Tibial artery (tissue), 4 donors: ENCODE results near the gene RNF40.

Source experiments
- DNase-seq, 2 donors: peaks; one replicate each; pipeline ENCODE4 v3.0.0-alpha.2; 2019
- H3K27ac ChIP-seq, 2 donors: fragments of 200-600 bp; sonication (generic) in 1 of 2; 1 replicate in 1 of 2; 2 replicates in 1 of 2; pipeline ENCODE4 v1.5.1; 2018 to 2019; ENCODE audit warnings: mild to moderate bottlenecking in 1 of 2
- H3K27me3 ChIP-seq, 2 donors: fragments of 200-600 bp; sonication (generic) in 1 of 2; one replicate each; pipeline versions ENCODE4 v1.5.1 to v1.6.0; 2016 to 2019
- H3K36me3 ChIP-seq, 3 donors: fragments of 200-600 bp; sonication (generic) in 2 of 3; one replicate each; pipeline ENCODE4 v1.5.1; 2016 to 2019; ENCODE audit warnings: mild to moderate bottlenecking in 2 of 3
- H3K4me1 ChIP-seq, 4 donors: fragments of 200-600 bp; sonication (generic) in 2 of 4; 1 replicate in 3 of 4; 2 replicates in 1 of 4; pipeline ENCODE4 v1.5.1; 2016 to 2019
- H3K4me3 ChIP-seq, 2 donors: fragments of 200-600 bp; sonication (generic) in 1 of 2; 1 replicate in 1 of 2; 2 replicates in 1 of 2; pipeline ENCODE4 v1.5.1; 2018 to 2019; ENCODE audit warnings: mild to moderate bottlenecking in 2 of 2
- H3K9me3 ChIP-seq, 3 donors: fragments of 200-600 bp; sonication (generic) in 1 of 3; one replicate each; pipeline ENCODE4 v1.5.1; 2016 to 2019
- intact Hi-C: fragments of 100-400 bp; cut with DNase I; formaldehyde crosslinking; loops from one replicate; pipeline ENCODE4 v1.15.0; 2023; ENCODE audit warnings: low total_unique reads
- TF ChIP-seq, protein P1 (sequence below), 2 experiments: fragments of 200-600 bp in 1 of 2; fragments of 450-650 bp in 1 of 2; IDR thresholded peaks; one replicate each; pipeline ENCODE4 v1.5.1; 2017 to 2019; ENCODE audit warnings: antibody characterized with exemption in 2 of 2, mild to moderate bottlenecking in 1 of 2, moderate library complexity in 1 of 2

Gene RNF40

DNA sequence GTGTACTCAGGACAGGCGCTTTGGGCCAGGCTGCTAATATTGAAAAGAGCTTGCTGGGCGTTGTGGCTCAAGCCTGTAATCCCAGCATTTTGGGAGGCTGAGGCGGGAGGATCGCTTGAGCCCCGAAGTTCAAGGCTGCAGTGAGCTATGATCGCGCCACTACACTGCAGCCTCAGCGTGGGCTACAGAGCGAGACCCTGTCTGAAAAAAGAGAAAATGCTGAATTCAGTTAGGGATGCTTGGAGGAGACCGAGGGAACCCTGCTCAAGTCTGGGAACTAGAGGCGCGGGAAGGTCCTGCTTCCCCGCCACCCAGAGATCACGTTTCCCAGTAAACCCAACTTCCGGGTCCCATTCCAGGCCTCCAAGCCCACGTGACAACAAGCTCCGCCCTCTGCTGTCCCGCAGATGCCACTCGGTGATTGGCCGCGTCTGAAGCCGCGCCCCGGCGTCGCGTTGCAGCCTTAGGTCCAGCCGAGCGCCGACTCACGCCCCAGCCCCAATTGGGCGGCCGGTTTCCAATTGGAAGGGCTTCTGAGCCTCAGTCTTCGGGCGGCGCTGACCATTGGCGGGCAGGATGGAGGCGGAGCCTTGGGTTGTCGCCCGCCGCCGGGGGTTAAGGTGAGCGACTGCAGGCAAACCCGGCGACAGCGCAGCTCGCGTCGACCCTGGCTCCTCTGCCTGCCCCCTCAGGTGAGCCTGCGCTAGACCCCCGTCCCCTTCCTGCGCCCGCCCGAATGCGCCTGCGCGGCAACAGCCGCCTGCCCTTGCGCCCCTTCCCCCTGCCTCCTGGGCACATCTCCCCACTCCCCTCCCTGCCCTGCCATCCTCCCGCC, 14.1 kb upstream of the RNF40 start, which contains the start of gene PHKG2:
Gene PHKG2 (plus strand): TSS at position 627 of the 835 bp plus-strand sequence. CDS start 396 bp downstream, outside the sequence.
- intact Hi-C loops, result loop anchor here (10.0 kb wide), 1 partner anchor 57 kb away; no protein-coding TSS in a partner anchor
- TF ChIP-seq, protein P1, sequence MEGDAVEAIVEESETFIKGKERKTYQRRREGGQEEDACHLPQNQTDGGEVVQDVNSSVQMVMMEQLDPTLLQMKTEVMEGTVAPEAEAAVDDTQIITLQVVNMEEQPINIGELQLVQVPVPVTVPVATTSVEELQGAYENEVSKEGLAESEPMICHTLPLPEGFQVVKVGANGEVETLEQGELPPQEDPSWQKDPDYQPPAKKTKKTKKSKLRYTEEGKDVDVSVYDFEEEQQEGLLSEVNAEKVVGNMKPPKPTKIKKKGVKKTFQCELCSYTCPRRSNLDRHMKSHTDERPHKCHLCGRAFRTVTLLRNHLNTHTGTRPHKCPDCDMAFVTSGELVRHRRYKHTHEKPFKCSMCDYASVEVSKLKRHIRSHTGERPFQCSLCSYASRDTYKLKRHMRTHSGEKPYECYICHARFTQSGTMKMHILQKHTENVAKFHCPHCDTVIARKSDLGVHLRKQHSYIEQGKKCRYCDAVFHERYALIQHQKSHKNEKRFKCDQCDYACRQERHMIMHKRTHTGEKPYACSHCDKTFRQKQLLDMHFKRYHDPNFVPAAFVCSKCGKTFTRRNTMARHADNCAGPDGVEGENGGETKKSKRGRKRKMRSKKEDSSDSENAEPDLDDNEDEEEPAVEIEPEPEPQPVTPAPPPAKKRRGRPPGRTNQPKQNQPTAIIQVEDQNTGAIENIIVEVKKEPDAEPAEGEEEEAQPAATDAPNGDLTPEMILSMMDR (IDR thresholded peaks at IDR 0.05), result peak in 1 of 2 experiments; percentile 6
- peaks cover 6 to 42% (median 9%) of the 10 kb centered on the region in 3 donors for H3K36me3 ChIP-seq
- H3K9me3 ChIP-seq, result no peaks in the 10 kb centered on the region
- H3K4me3 ChIP-seq, result peak within 1 kb of the TSS; percentile 89 to 99
- H3K27ac ChIP-seq, result peak within 1 kb of the TSS; percentile 67 to 84
- DNase-seq, result peak; percentile 99 to 100
- H3K4me1 ChIP-seq, result peaks cover 0 to 24% (median 9%) of the 10 kb centered on the region in 4 donors
- H3K27me3 ChIP-seq, result no peaks in the 10 kb centered on the region

DNA sequence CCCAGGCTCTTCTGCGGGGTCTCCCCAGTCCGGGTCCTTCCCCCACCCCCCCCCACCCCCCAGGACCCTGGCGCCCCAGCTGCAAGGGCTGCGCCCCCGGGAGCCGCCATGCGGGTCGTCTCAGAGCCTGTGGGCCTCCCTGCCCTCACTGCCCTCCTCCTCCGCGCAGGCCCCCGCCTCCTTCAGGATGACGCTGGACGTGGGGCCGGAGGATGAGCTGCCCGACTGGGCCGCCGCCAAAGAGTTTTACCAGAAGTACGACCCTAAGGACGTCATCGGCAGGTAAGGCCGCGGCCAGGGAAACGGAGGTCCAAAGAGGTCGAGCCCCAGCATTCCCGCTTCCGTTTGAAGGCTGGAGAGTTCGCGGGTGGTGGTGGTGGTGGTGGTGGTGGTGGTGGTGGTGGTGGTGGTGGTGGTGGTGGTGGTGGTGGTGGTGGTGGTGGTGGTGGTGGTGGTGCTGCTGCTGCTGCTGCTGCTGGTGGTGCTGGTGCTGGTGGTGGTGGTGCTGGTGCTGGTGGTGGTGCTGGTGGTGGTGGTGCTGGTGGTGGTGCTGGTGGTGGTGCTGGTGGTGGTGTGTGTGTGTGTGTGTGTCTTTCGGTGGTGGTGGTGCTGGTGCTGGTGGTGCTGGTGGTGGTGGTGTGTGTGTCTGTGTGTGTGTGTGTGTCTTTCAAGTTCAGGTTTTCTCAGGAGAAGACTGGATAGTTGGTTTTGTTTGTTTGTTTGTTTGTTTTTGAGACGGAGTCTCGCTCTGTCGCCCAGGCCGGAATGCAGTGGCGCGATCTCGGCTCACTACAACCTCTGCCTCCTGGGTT, 13.3 kb upstream of the RNF40 start:
- Histone ChIP-seq H3K36me3 (peaks cover 6 to 46% (median 16%) of the 10 kb centered on the region in 3 donors), H3K4me1 (peaks cover 0 to 24% (median 9%) of the 10 kb centered on the region in 4 donors), H3K27me3 (no peaks in the 10 kb centered on the region), H3K4me3 (peak overlapping the region; percentile 89 to 99), H3K9me3 (no peaks in the 10 kb centered on the region), H3K27ac (peak overlapping the region; percentile 67 to 84)
- TF ChIP-seq, protein P1 (IDR thresholded peaks at IDR 0.05), result no peak
- intact Hi-C loops, result loop anchor here (10.0 kb wide), 1 partner anchor 56 kb away; no protein-coding TSS in a partner anchor
- no peak for DNase-seq

DNA sequence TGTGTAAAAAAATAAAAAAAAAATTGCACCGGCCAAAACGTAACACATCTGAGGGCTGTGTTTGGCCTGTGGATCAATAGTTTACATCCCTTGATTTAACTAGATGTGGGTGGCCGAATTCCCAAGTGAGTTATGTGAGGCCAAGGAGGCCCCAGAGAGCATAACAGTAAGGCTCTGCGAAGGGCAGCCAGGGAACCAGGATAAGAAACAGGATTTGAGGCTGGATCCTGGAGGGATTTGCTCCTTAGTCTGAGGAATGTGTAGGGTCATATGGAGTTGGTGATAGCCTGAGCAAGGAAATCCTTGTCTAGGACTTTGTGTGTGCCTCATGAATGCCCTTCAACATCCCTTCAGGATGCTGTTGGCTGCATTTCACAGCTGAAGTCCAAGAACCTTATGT, 11.9 kb upstream of the RNF40 start:
- H3K27ac ChIP-seq, result no peak overlapping the region
- H3K36me3 ChIP-seq, result peaks cover 13 to 46% (median 26%) of the 10 kb centered on the region in 3 donors
- H3K4me1 ChIP-seq, result peaks cover 0 to 24% (median 9%) of the 10 kb centered on the region in 4 donors
- H3K27me3 ChIP-seq, result no peaks in the 10 kb centered on the region
- intact Hi-C loops, result no loop called here
- H3K9me3 ChIP-seq, result no peaks in the 10 kb centered on the region
- no peak for DNase-seq
- TF ChIP-seq, protein P1 (IDR thresholded peaks at IDR 0.05), result no peak
- no peak overlapping the region for H3K4me3 ChIP-seq

DNA sequence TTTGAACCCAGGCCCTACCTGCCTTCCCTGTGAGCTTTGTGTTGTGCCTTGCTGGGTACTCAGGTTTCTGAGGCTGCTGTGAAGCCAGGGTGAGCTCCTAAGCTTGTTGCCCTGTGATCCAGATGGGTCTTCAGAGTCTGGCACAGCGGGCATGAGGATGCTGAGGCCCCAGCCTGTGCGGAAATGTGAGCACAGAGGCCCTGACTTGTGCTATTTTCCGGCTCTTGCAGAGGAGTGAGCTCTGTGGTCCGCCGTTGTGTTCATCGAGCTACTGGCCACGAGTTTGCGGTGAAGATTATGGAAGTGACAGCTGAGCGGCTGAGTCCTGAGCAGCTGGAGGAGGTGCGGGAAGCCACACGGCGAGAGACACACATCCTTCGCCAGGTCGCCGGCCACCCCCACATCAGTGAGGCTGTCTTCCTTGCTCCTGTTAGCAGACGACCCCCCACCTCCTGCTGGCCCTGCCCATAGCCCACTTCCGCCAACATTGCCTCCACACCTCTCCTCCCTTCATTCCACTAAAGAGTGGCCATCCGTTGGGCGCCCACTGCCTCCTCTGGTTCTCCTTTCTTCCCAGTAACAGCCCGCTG, 11.2 kb upstream of the RNF40 start:
- Histone ChIP-seq H3K9me3 (no peaks in the 10 kb centered on the region), H3K27ac (no peak overlapping the region), H3K27me3 (no peaks in the 10 kb centered on the region), H3K4me3 (no peak overlapping the region), H3K36me3 (peaks cover 14 to 51% (median 26%) of the 10 kb centered on the region in 3 donors), H3K4me1 (peaks cover 0 to 24% (median 9%) of the 10 kb centered on the region in 4 donors)
- TF ChIP-seq, protein P1 (IDR thresholded peaks at IDR 0.05), result no peak
- intact Hi-C loops, result no loop called here
- no peak for DNase-seq

DNA sequence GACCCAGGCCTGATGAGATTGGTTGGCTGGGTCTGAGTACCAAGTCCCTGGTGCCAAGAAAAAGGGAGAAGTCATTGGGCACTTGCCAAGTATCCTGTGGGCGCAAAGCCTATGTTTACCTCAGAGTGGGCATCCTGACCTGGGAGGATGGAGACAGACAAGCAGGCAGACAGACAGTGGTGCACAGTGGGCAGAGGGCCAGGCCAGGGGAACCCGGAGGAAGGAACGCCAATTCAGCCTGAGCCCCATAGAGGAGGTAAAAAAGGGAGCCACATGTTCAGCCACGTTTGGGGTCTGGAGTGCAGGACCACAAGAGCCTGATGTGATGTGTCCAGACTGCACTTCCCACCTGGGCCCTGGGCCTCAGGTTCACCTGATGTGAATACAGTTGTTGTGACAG, 8.5 kb upstream of the RNF40 start:
- intact Hi-C loops, result no loop called here
- Histone ChIP-seq H3K9me3 (no peaks in the 10 kb centered on the region), H3K36me3 (peaks cover 14 to 75% (median 26%) of the 10 kb centered on the region in 3 donors), H3K4me3 (no peak overlapping the region), H3K4me1 (peaks cover 0 to 11% (median 3%) of the 10 kb centered on the region in 4 donors), H3K27me3 (no peaks in the 10 kb centered on the region), H3K27ac (no peak overlapping the region)
- DNase-seq, result no peak
- TF ChIP-seq, protein P1 (IDR thresholded peaks at IDR 0.05), result no peak
